Muscle layer of duodenum (tissue), 2 donors: ENCODE results near the gene SLCO4A1.

Experiments
- H3K27ac ChIP-seq: one replicate; pipeline ENCODE4 v1.7.0; 2013; ENCODE audit warnings: mild to moderate bottlenecking, low read length
- H3K27me3 ChIP-seq: one replicate; pipeline ENCODE4 v1.7.0; 2013; ENCODE audit warnings: low read depth, mild to moderate bottlenecking, control low read depth, low read length
- H3K36me3 ChIP-seq, 2 donors: one replicate each; pipeline ENCODE4 v1.7.0; 2013; ENCODE audit warnings: low read length in 2 of 2, control low read depth in 1 of 2, mild to moderate bottlenecking in 1 of 2; ENCODE audit not compliant: insufficient read depth in 2 of 2, control insufficient read depth in 1 of 2
- H3K4me1 ChIP-seq, 2 donors: one replicate each; pipeline ENCODE4 v1.7.0; 2013; ENCODE audit warnings: low read length in 2 of 2, mild to moderate bottlenecking in 2 of 2, control low read depth in 1 of 2, moderate library complexity in 1 of 2; ENCODE audit not compliant: insufficient read depth in 2 of 2, control insufficient read depth in 1 of 2
- H3K4me3 ChIP-seq, 2 donors: one replicate each; pipeline ENCODE4 v1.7.0; 2013; ENCODE audit warnings: low read length in 2 of 2, low read depth in 1 of 2, mild to moderate bottlenecking in 1 of 2
- H3K9me3 ChIP-seq, 2 donors: one replicate each; pipeline ENCODE4 v1.7.0; 2013; ENCODE audit warnings: low read length in 2 of 2, control low read depth in 1 of 2, mild to moderate bottlenecking in 1 of 2; ENCODE audit not compliant: control insufficient read depth in 1 of 2
- donor health status: healthy.

SLCO4A1 gene

GRCh38 chr20:62658593-62659178 is 16.4 kb downstream of the SLCO4A1 start:
- H3K36me3 ChIP-seq = no peaks in the 10 kb centered on the region
- no peaks in the 10 kb centered on the region for H3K27me3 ChIP-seq
- no peaks in the 10 kb centered on the region for H3K4me1 ChIP-seq
- H3K9me3 ChIP-seq = no peaks in the 10 kb centered on the region
- H3K27ac ChIP-seq = no peak overlapping the region
- H3K4me3 ChIP-seq = no peak overlapping the region

- Histone ChIP-seq H3K4me1 (no peaks in the 10 kb centered on the region), H3K9me3 (no peaks in the 10 kb centered on the region), H3K27ac (no peak overlapping the region), H3K4me3 (no peak overlapping the region), H3K36me3 (no peaks in the 10 kb centered on the region), H3K27me3 (no peaks in the 10 kb centered on the region)
Observed at GRCh38 chr20:62659488-62660239, 17.4 kb downstream of the SLCO4A1 start.

GRCh38 chr20:62660240-62660615 is 17.9 kb downstream of the SLCO4A1 start:
- Histone ChIP-seq H3K4me1 (no peaks in the 10 kb centered on the region), H3K9me3 (no peaks in the 10 kb centered on the region), H3K27me3 (no peaks in the 10 kb centered on the region), H3K36me3 (no peaks in the 10 kb centered on the region), H3K4me3 (no peak overlapping the region), H3K27ac (no peak overlapping the region)

GRCh38 chr20:62660768-62661167 is 18.5 kb downstream of the SLCO4A1 start:
- Histone ChIP-seq H3K27me3 (no peaks in the 10 kb centered on the region), H3K4me3 (no peak overlapping the region), H3K27ac (no peak overlapping the region), H3K36me3 (no peaks in the 10 kb centered on the region), H3K9me3 (no peaks in the 10 kb centered on the region), H3K4me1 (no peaks in the 10 kb centered on the region)

- Histone ChIP-seq H3K36me3 (no peaks in the 10 kb centered on the region), H3K4me1 (peaks cover 0 to 1% of the 10 kb centered on the region in 2 donors), H3K4me3 (no peak overlapping the region), H3K9me3 (no peaks in the 10 kb centered on the region), H3K27ac (no peak overlapping the region), H3K27me3 (no peaks in the 10 kb centered on the region)
Observed at GRCh38 chr20:62661647-62662046, 19.3 kb downstream of the SLCO4A1 start.

GRCh38 chr20:62662422-62662821 is 20.1 kb downstream of the SLCO4A1 start:
- no peaks in the 10 kb centered on the region for H3K9me3 ChIP-seq
- H3K27me3 ChIP-seq = no peaks in the 10 kb centered on the region
- no peak overlapping the region for H3K27ac ChIP-seq
- H3K4me3 ChIP-seq = no peak overlapping the region
- H3K4me1 ChIP-seq = peaks cover 0 to 9% of the 10 kb centered on the region in 2 donors
- H3K36me3 ChIP-seq = no peaks in the 10 kb centered on the region

- no peak overlapping the region for H3K4me3 ChIP-seq
- H3K27ac ChIP-seq = no peak overlapping the region
- no peaks in the 10 kb centered on the region for H3K27me3 ChIP-seq
- no peaks in the 10 kb centered on the region for H3K9me3 ChIP-seq
- peaks cover 0 to 11% of the 10 kb centered on the region in 2 donors for H3K4me1 ChIP-seq
- H3K36me3 ChIP-seq = no peaks in the 10 kb centered on the region
Observed at GRCh38 chr20:62663145-62664018, 21.1 kb downstream of the SLCO4A1 start.

- Histone ChIP-seq H3K27me3 (no peaks in the 10 kb centered on the region), H3K27ac (no peak overlapping the region), H3K4me3 (no peak overlapping the region), H3K4me1 (peaks cover 0 to 11% of the 10 kb centered on the region in 2 donors), H3K36me3 (no peaks in the 10 kb centered on the region), H3K9me3 (no peaks in the 10 kb centered on the region)
Observed at GRCh38 chr20:62664019-62664971, 22.0 kb downstream of the SLCO4A1 start.

- Histone ChIP-seq H3K4me1 (peaks cover 0 to 11% of the 10 kb centered on the region in 2 donors), H3K9me3 (no peaks in the 10 kb centered on the region), H3K36me3 (no peaks in the 10 kb centered on the region)
Observed at GRCh38 chr20:62665153-62665754, 23.0 kb downstream of the SLCO4A1 start.

GRCh38 chr20:62665826-62666735 is 23.8 kb downstream of the SLCO4A1 start:
- Histone ChIP-seq H3K27me3 (no peaks in the 10 kb centered on the region), H3K4me1 (peaks cover 0 to 11% of the 10 kb centered on the region in 2 donors), H3K36me3 (no peaks in the 10 kb centered on the region), H3K9me3 (no peaks in the 10 kb centered on the region), H3K27ac (no peak overlapping the region), H3K4me3 (no peak overlapping the region)

More at GRCh38 chr20:62665153-62665754, 23.0 kb downstream of the SLCO4A1 start:
- Histone ChIP-seq H3K27ac (no peak overlapping the region), H3K4me3 (no peak overlapping the region), H3K27me3 (no peaks in the 10 kb centered on the region)
